Left lung (tissue), 10 donors: ENCODE data around the gene SCTR. TPM values are rescaled to one million over a fixed set of nuclear protein-coding genes. Genes with fewer than 3 reads are reported as not detected.

Source experiments
- ATAC-seq: fragments of 200-7000 bp; cut with Tn5 transposase; one replicate; pipeline ENCODE4 v1.9.1; 2020; ENCODE audit warnings: moderate library complexity
- DNase-seq, 4 donors: peaks; one replicate each; pipeline ENCODE4 v3.0.0-alpha.2; 2013 to 2020
- H3K27ac ChIP-seq, 2 donors: fragments of 200-600 bp; sonication (generic) in 1 of 2; one replicate each; pipeline versions ENCODE4 v1.5.0 to v1.8.0; 2020 to 2021
- H3K27me3 ChIP-seq, 2 donors: fragments of 200-600 bp; sonication (generic) in 1 of 2; one replicate each; pipeline versions ENCODE4 v1.5.0 to v1.8.0; 2020 to 2021
- H3K36me3 ChIP-seq, 2 donors: fragments of 200-600 bp; sonication (generic) in 1 of 2; one replicate each; pipeline versions ENCODE4 v1.5.0 to v1.8.0; 2020 to 2021
- H3K4me1 ChIP-seq, 2 donors: fragments of 200-600 bp; one replicate each; pipeline ENCODE4 v1.8.0; 2021
- H3K4me3 ChIP-seq, 2 donors: fragments of 200-600 bp; sonication (generic) in 1 of 2; one replicate each; pipeline versions ENCODE4 v1.5.0 to v1.8.0; 2020 to 2021; ENCODE audit warnings: mild to moderate bottlenecking in 1 of 2
- H3K9me3 ChIP-seq, 2 donors: fragments of 200-600 bp; sonication (generic) in 1 of 2; one replicate each; pipeline versions ENCODE4 v1.5.0 to v1.8.0; 2020 to 2021
- CTCF ChIP-seq, 2 donors: fragments of 200-600 bp; sonication (generic) in 1 of 2; IDR thresholded peaks; one replicate each; pipeline versions ENCODE4 v1.5.0 to v1.8.0; 2021; ENCODE audit warnings: antibody characterized with exemption in 2 of 2
- intact Hi-C, 2 donors: fragments of 100-400 bp; cut with DNase I; formaldehyde crosslinking; loops; one replicate each; pipeline versions ENCODE4 v1.11.2 to v1.14.2; 2022
- polyA plus RNA-seq, 6 donors: library from polyadenylated mRNA; unstranded; fragments of 120-200 nt; gene quantifications; one replicate each; pipeline ENCODE4 v1.2.1, GENCODE V29; 2013; ENCODE audit not compliant: insufficient read length in 6 of 6
- total RNA-seq, 2 donors: library from RNA; stranded (reverse); fragmentation: NEBNext Ultra II Directional; extraction: Animal tissue kit (Norgen Biotek cat#: 25700); gene quantifications; one replicate each; pipeline ENCODE4 v1.2.1, GENCODE V29; 2021
- donor health status: DM: no; HTN: yes; CAD: no.
- donor health status: DM: no; HTN: no; CAD: no.

SCTR gene
- total and polyA plus RNA-seq, 8 donors: 2.2 to 13.7 (median 8.0) TPM

- Histone ChIP-seq H3K27ac (no peak overlapping the region), H3K9me3 (peaks cover 0 to 10% of the 10 kb centered on the region in 2 donors), H3K27me3 (peaks cover 21 to 31% of the 10 kb centered on the region in 2 donors), H3K36me3 (no peaks in the 10 kb centered on the region), H3K4me1 (no peaks in the 10 kb centered on the region), H3K4me3 (no peak overlapping the region)
- TF ChIP-seq CTCF (IDR thresholded peaks at IDR 0.05): no peak
- DNase-seq (no peak), ATAC-seq (no peak)
- intact Hi-C loops: no loop called here
Measured at GRCh38 chr2:119527999-119528398, 3.7 kb upstream of the SCTR start.

- Histone ChIP-seq H3K9me3 (no peaks in the 10 kb centered on the region), H3K27ac (no peak overlapping the region), H3K4me3 (no peak overlapping the region), H3K36me3 (no peaks in the 10 kb centered on the region), H3K27me3 (peaks cover 27 to 49% of the 10 kb centered on the region in 2 donors), H3K4me1 (peaks cover 0 to 6% of the 10 kb centered on the region in 2 donors)
- ATAC-seq (no peak), DNase-seq (no peak)
- TF ChIP-seq CTCF (IDR thresholded peaks at IDR 0.05): no peak
- intact Hi-C loops: no loop called here
Measured at GRCh38 chr2:119525614-119526013, 1.3 kb upstream of the SCTR start.

- Histone ChIP-seq H3K36me3 (no peaks in the 10 kb centered on the region), H3K27me3 (peaks cover 27 to 49% of the 10 kb centered on the region in 2 donors), H3K27ac (peak overlapping the region; percentile 13 to 46), H3K4me3 (peak overlapping the region; percentile 13 to 35), H3K4me1 (peaks cover 0 to 6% of the 10 kb centered on the region in 2 donors), H3K9me3 (no peaks in the 10 kb centered on the region)
- TF ChIP-seq CTCF (IDR thresholded peaks at IDR 0.05): no peak
- intact Hi-C loops: no loop called here
- ATAC-seq (peak; percentile 40), DNase-seq (no peak)
Measured at GRCh38 chr2:119523383-119523951, 816 bp downstream of the SCTR start.

- no peaks in the 10 kb centered on the region for H3K9me3 ChIP-seq
- H3K36me3 ChIP-seq: no peaks in the 10 kb centered on the region
- intact Hi-C loops: no loop called here
- no peak for ATAC-seq
- TF ChIP-seq CTCF (IDR thresholded peaks at IDR 0.05): no peak
- no peak overlapping the region for H3K27ac ChIP-seq
- H3K4me1 ChIP-seq: peaks cover 0 to 6% of the 10 kb centered on the region in 2 donors
- H3K27me3 ChIP-seq: peaks cover 27 to 49% of the 10 kb centered on the region in 2 donors
- no peak for DNase-seq
- peak overlapping the region in 1 of 2 donors; percentile 35 for H3K4me3 ChIP-seq
Measured at GRCh38 chr2:119522671-119523070, 1.6 kb downstream of the SCTR start.

GRCh38 chr2:119521433-119522050 lies 2.7 kb downstream of the SCTR start:
- no peak for DNase-seq

More at GRCh38 chr2:119521433-119522050, 2.7 kb downstream of the SCTR start:
- no peaks in the 10 kb centered on the region for H3K9me3 ChIP-seq
- no peak for TF ChIP-seq CTCF (IDR thresholded peaks at IDR 0.05)
- no peak overlapping the region for H3K27ac ChIP-seq
- peaks cover 27 to 49% of the 10 kb centered on the region in 2 donors for H3K27me3 ChIP-seq
- no peaks in the 10 kb centered on the region for H3K36me3 ChIP-seq
- peaks cover 0 to 6% of the 10 kb centered on the region in 2 donors for H3K4me1 ChIP-seq
- no peak for ATAC-seq
- intact Hi-C loops: no loop called here
- no peak overlapping the region for H3K4me3 ChIP-seq
